Body of pancreas (tissue), 4 donors: ENCODE data around the gene ANO2.

Source experiments
- CTCF ChIP-seq, 7 experiments: fragments of 450-650 bp in 4 of 7; fragments of 200-600 bp in 3 of 7; sonication (generic) in 3 of 7; IDR thresholded peaks; one replicate each; pipeline ENCODE4 v1.5.1; 2016 to 2019; ENCODE audit warnings: antibody characterized with exemption in 7 of 7
- POLR2A ChIP-seq, 3 donors: fragments of 450-650 bp; IDR thresholded peaks; one replicate each; pipeline ENCODE4 v1.6.1; 2016; ENCODE audit warnings: antibody characterized with exemption in 3 of 3, mild to moderate bottlenecking in 2 of 3

GRCh38 chr12:5792343-5792742 lies 152.7 kb downstream of the ANO2 start:
- TF ChIP-seq CTCF (IDR thresholded peaks at IDR 0.05) (no peak), POLR2A (IDR thresholded peaks at IDR 0.05) (no peak)
